GM21825 (cell line): ENCODE measurements around the gene PLCB4.

Experiments used
- ATAC-seq: cut with Tn5 transposase; IDR thresholded peaks from one replicate; pipeline ENCODE4 v1.9.1; 2021; ENCODE audit warnings: mild to moderate bottlenecking, moderate library complexity; ENCODE audit not compliant: unreplicated experiment

PLCB4 gene

GRCh38 chr20:9100691-9101090 is 31.8 kb downstream of the PLCB4 start:
- ATAC-seq = no peak

- ATAC-seq = no peak
These were observed 33.6 kb downstream of the PLCB4 start for GRCh38 chr20:9102456-9102855.

GRCh38 chr20:9103955-9104354 is 35.1 kb downstream of the PLCB4 start:
- no peak for ATAC-seq

- no peak for ATAC-seq
These were observed 39.4 kb downstream of the PLCB4 start for GRCh38 chr20:9108260-9108659.

GRCh38 chr20:9109566-9109965 is 40.7 kb downstream of the PLCB4 start:
- no peak for ATAC-seq

GRCh38 chr20:9110365-9110764 is 41.5 kb downstream of the PLCB4 start:
- ATAC-seq = no peak

GRCh38 chr20:9110916-9111432 is 42.1 kb downstream of the PLCB4 start:
- no peak for ATAC-seq

- no peak for ATAC-seq
These were observed 43.9 kb downstream of the PLCB4 start for GRCh38 chr20:9112541-9113515.

GRCh38 chr20:9114709-9115108 is 45.8 kb downstream of the PLCB4 start:
- ATAC-seq = no peak

- ATAC-seq = no peak
These were observed 48.7 kb downstream of the PLCB4 start for GRCh38 chr20:9117548-9117947.

- ATAC-seq = no peak
These were observed 50.9 kb downstream of the PLCB4 start for GRCh38 chr20:9119776-9120175.

- ATAC-seq = no peak
These were observed 52.3 kb downstream of the PLCB4 start for GRCh38 chr20:9121211-9121610.

GRCh38 chr20:9122571-9122970 is 53.7 kb downstream of the PLCB4 start:
- no peak for ATAC-seq

GRCh38 chr20:9126527-9126926 is 57.6 kb downstream of the PLCB4 start:
- no peak for ATAC-seq

- no peak for ATAC-seq
These were observed 59.7 kb downstream of the PLCB4 start for GRCh38 chr20:9128568-9128967.

- ATAC-seq = no peak
These were observed 60.9 kb downstream of the PLCB4 start for GRCh38 chr20:9129756-9130155.

GRCh38 chr20:9130521-9130920 is 61.6 kb downstream of the PLCB4 start:
- ATAC-seq = no peak

GRCh38 chr20:9131841-9132240 is 63.0 kb downstream of the PLCB4 start:
- no peak for ATAC-seq

- no peak for ATAC-seq
These were observed 65.5 kb downstream of the PLCB4 start for GRCh38 chr20:9134346-9134745.

- no peak for ATAC-seq
These were observed 67.2 kb downstream of the PLCB4 start for GRCh38 chr20:9136114-9136513.

- no peak for ATAC-seq
These were observed 68.1 kb downstream of the PLCB4 start for GRCh38 chr20:9137001-9137400.

- no peak for ATAC-seq
These were observed 70.4 kb downstream of the PLCB4 start for GRCh38 chr20:9139106-9139833.
